Right lobe of liver (tissue), 6 donors: Measurements from ENCODE around the gene FAM50A. TPM values are rescaled to one million over a fixed set of nuclear protein-coding genes. Genes with fewer than 3 reads are reported as not detected.

Source experiments
- ATAC-seq, 4 donors: fragments of 200-7000 bp; cut with Tn5 transposase; one replicate each; pipeline ENCODE4 v1.9.1; 2020; ENCODE audit warnings: mild to moderate bottlenecking in 4 of 4, moderate library complexity in 4 of 4
- DNase-seq, 3 donors: peaks; one replicate each; pipeline ENCODE4 v3.0.0-alpha.2; 2020
- H3K27ac ChIP-seq, 3 donors: fragments of 200-600 bp; one replicate each; pipeline ENCODE4 v1.8.0; 2022
- H3K27me3 ChIP-seq, 2 donors: fragments of 200-600 bp; one replicate each; pipeline ENCODE4 v1.8.0; 2022
- H3K36me3 ChIP-seq, 4 donors: fragments of 200-600 bp; sonication (generic) in 1 of 4; one replicate each; pipeline versions ENCODE4 v1.5.1 to v1.8.0; 2017 to 2022; ENCODE audit warnings: control low read depth in 1 of 4
- H3K4me1 ChIP-seq, 4 donors: fragments of 200-600 bp; sonication (generic) in 1 of 4; one replicate each; pipeline versions ENCODE4 v1.5.1 to v1.8.0; 2017 to 2022; ENCODE audit warnings: control low read depth in 1 of 4
- H3K4me3 ChIP-seq, 3 donors: fragments of 200-600 bp; one replicate each; pipeline ENCODE4 v1.8.0; 2022
- H3K9me3 ChIP-seq, 4 donors: fragments of 200-600 bp; sonication (generic) in 1 of 4; one replicate each; pipeline versions ENCODE4 v1.5.1 to v1.8.0; 2017 to 2022; ENCODE audit warnings: control low read depth in 1 of 4
- POLR2A ChIP-seq: fragments of 450-650 bp; IDR thresholded peaks from one replicate; pipeline ENCODE4 v1.6.1; 2017; ENCODE audit warnings: antibody characterized with exemption, mild to moderate bottlenecking
- WGBS: methylation state at CpG from one replicate; pipeline ENCODE4 v1.1.6; 2018; ENCODE audit warnings: low coverage, low lambda C conversion rate; ENCODE audit not compliant: insufficient coverage; ENCODE audit errors: missing lambda C conversion rate; 5-methylcytosine and 5-hydroxymethylcytosine counted together
- intact Hi-C, 2 donors: fragments of 100-400 bp; cut with DNase I; formaldehyde crosslinking; loops; one replicate each; pipeline versions ENCODE4 v1.11.2 to v1.14.1; 2022
- total RNA-seq, 6 experiments: library from RNA; depleted of rRNA in 2 of 6; stranded (reverse); fragments of >200 nt in 2 of 6; fragmentation: NEBNext Ultra II Directional in 3 of 6; extraction: Animal tissue kit (Norgen Biotek cat#: 25700) in 3 of 6; gene quantifications; one replicate each; pipeline versions ENCODE4 v1.1.0 to v1.2.4, GENCODE V29; 2016 to 2023
- TF ChIP-seq, protein P1 (sequence below), 4 donors: fragments of 200-600 bp in 3 of 4; fragments of 450-650 bp in 1 of 4; IDR thresholded peaks; one replicate each; pipeline versions ENCODE4 v1.5.1 to v1.8.0; 2016 to 2022; ENCODE audit warnings: antibody characterized with exemption in 4 of 4, mild to moderate bottlenecking in 2 of 4
- donor health status: DM: no; HTN: yes; CAD: no.
- donor health status: DM: no; HTN: no; CAD: no.
- donor health status: DM: no; HTN: no; CAD: no.
- donor health status: DM: no; HTN: yes; CAD: no.
- donor health status: DM: no; HTN: yes; CAD: no.

Gene FAM50A
- total RNA-seq, 6 experiments from 2014 or later, result 19.2 to 36.8 (median 21.9) TPM

GRCh38 chrX:154419688-154420401 lies 24.1 kb upstream of the FAM50A start:
- Histone ChIP-seq H3K4me1 (no peaks in the 10 kb centered on the region), H3K36me3 (no peaks in the 10 kb centered on the region), H3K9me3 (no peaks in the 10 kb centered on the region), H3K4me3 (no peak overlapping the region), H3K27ac (no peak overlapping the region), H3K27me3 (no peaks in the 10 kb centered on the region)
- intact Hi-C loops, result no loop called here
- no peak for DNase-seq
- ATAC-seq, result peak; percentile 46 to 64 (median 60)
- 68% methylated on average over 3 of the region's 19 CpGs for WGBS
- TF ChIP-seq, protein P1, sequence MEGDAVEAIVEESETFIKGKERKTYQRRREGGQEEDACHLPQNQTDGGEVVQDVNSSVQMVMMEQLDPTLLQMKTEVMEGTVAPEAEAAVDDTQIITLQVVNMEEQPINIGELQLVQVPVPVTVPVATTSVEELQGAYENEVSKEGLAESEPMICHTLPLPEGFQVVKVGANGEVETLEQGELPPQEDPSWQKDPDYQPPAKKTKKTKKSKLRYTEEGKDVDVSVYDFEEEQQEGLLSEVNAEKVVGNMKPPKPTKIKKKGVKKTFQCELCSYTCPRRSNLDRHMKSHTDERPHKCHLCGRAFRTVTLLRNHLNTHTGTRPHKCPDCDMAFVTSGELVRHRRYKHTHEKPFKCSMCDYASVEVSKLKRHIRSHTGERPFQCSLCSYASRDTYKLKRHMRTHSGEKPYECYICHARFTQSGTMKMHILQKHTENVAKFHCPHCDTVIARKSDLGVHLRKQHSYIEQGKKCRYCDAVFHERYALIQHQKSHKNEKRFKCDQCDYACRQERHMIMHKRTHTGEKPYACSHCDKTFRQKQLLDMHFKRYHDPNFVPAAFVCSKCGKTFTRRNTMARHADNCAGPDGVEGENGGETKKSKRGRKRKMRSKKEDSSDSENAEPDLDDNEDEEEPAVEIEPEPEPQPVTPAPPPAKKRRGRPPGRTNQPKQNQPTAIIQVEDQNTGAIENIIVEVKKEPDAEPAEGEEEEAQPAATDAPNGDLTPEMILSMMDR (IDR thresholded peaks at IDR 0.05), result no peak
- no peak for TF ChIP-seq POLR2A

- H3K4me1 ChIP-seq, result no peaks in the 10 kb centered on the region
- DNase-seq (no peak), ATAC-seq (no peak)
- intact Hi-C loops, result no loop called here
- no peaks in the 10 kb centered on the region for H3K27me3 ChIP-seq
- no peak overlapping the region for H3K27ac ChIP-seq
- no peak for TF ChIP-seq POLR2A
- TF ChIP-seq, protein P1 (IDR thresholded peaks at IDR 0.05), result no peak
- no peaks in the 10 kb centered on the region for H3K9me3 ChIP-seq
- H3K36me3 ChIP-seq, result no peaks in the 10 kb centered on the region
- H3K4me3 ChIP-seq, result no peak overlapping the region
- WGBS, result 80% methylated on average over 1 of the region's 10 CpGs
These were observed 23.6 kb upstream of the FAM50A start for GRCh38 chrX:154420402-154420756.

DNA sequence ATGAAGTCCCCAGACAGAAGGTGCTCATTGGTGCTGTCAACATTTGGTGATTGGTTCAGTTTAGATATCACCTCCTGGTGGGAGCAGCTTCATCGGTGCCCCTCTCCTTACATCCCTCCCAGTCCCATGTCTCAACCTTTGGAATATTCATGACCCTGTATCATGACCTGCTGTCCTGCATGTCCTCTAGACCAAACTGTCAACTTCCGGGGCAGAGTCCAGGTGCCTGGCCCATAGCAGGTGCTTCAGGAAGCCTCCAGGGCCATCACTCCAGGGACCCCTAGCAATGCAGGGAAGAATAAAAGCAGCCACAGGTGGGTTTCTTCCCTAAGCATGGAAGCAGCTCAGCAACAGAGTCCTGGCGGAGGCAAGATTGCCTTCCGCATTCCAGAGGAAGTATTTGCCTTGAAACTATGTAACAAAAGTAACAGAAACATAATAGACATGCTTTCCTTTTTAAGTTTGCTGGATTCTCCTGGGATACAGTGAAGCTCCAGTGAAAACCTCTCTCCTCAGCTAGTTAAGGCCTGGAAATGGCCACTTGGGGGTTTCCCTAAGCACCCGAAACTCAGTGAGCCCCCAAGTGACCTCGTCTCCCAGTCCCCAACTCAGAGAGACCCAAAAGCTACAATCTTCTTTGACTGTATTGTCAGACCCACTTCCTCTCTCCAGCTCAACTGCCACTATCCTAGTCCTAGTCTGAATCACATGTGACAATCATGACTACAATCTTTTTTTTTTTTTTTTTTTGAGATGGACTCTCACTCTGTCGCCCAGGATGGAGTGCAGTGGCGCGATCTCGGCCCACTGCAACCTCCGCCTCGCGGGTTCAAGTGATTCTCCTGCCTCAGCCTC lies 16.8 kb upstream of the FAM50A start:
- H3K4me3 ChIP-seq, result no peak overlapping the region
- ATAC-seq, result no peak
- DNase-seq, result no peak
- TF ChIP-seq POLR2A, result no peak
- TF ChIP-seq, protein P1 (IDR thresholded peaks at IDR 0.05), result no peak
- H3K9me3 ChIP-seq, result no peaks in the 10 kb centered on the region
- H3K27ac ChIP-seq, result no peak overlapping the region
- H3K27me3 ChIP-seq, result no peaks in the 10 kb centered on the region
- peaks cover 0 to 11% (median 0%) of the 10 kb centered on the region in 4 donors for H3K4me1 ChIP-seq
- intact Hi-C loops, result no loop called here
- 70% methylated on average over 10 of the region's 13 CpGs for WGBS
- no peaks in the 10 kb centered on the region for H3K36me3 ChIP-seq

DNA sequence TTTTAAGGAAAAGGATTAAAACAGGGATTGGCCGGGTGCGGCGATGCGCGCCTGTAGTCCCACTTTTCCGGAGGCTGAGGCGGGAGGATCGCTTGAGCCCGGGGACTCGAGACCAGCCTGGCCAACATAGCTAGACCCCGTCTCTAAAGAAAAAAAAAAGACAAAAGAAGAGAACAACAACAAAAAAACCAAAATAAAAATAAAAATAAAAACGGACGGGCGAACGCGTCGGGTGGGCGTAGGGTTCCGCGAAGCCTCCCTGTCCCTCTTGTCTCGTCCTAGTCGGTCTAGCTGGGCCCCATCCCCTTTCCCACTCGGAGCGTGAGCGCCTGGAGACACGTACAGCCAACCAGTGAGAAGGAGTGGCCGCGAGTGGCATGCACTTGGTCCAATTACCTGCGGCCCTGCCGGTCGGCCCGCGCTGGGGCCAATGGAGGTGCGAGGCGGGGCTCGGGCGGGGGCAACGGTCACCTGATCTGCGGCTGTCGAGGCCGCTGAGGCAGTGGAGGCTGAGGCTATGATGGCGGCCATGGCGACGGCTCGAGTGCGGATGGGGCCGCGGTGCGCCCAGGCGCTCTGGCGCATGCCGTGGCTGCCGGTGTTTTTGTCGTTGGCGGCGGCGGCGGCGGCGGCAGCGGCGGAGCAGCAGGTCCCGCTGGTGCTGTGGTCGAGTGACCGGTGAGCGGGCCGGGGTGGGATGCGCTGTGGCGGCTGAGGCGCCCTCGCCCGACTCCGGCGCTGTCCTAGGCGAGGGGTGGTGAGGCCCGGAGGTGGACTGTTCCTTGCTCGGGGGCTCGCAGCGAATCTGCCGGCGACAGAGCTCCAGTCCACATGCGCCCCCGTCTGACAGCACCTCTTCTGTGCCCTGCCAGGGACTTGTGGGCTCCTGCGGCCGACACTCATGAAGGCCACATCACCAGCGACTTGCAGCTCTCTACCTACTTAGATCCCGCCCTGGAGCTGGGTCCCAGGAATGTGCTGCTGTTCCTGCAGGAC lies 15.5 kb upstream of the FAM50A start, which contains the start of gene ATP6AP1:
Gene ATP6AP1 (plus strand): TSS at position 502 of the 996 bp plus-strand sequence. CDS start 16 bp downstream, at position 518.
- Histone ChIP-seq H3K36me3 (no peaks in the 10 kb centered on the region), H3K9me3 (no peaks in the 10 kb centered on the region), H3K27ac (peak within 1 kb of the TSS; percentile 44 to 76 (median 59)), H3K4me1 (peaks cover 0 to 11% (median 0%) of the 10 kb centered on the region in 4 donors), H3K27me3 (no peaks in the 10 kb centered on the region), H3K4me3 (peak within 1 kb of the TSS; percentile 69 to 74 (median 73))
- peak; percentile 92 to 95 (median 93) for DNase-seq
- intact Hi-C loops, result no loop called here
- 38% methylated on average over 29 of the region's 87 CpGs for WGBS
- peak; percentile 96 to 99 (median 98) for ATAC-seq
- TF ChIP-seq, protein P1 (IDR thresholded peaks at IDR 0.05), result no peak
- TF ChIP-seq POLR2A, result peak; percentile 41
